H1 (cell line): Measurements from ENCODE around the gene HABP4. TPM values are rescaled to one million over a fixed set of nuclear protein-coding genes. Genes with fewer than 3 reads are reported as not detected.

ENCODE experiments used
- BACH1 ChIP-seq: IDR thresholded peaks from 2 replicates; pipeline ENCODE4 v1.6.1; 2012; ENCODE audit warnings: low read length, improper control_type of control experiment
- CHD7 ChIP-seq: fragments of 300-600 bp; sonication (generic); IDR thresholded peaks from 2 replicates; pipeline ENCODE4 v1.7.1; 2012; ENCODE audit warnings: low read length, moderate library complexity, mild to moderate bottlenecking, inconsistent platforms; ENCODE audit not compliant: insufficient replicate concordance
- KDM4A ChIP-seq: IDR thresholded peaks from one replicate; pipeline ENCODE4 v1.7.1; 2012; ENCODE audit warnings: low read depth, mild to moderate bottlenecking, moderate library complexity, low read length, inconsistent platforms; ENCODE audit not compliant: severe bottlenecking
- MAFK ChIP-seq: IDR thresholded peaks from 2 replicates; pipeline ENCODE4 v1.6.1; 2012; ENCODE audit warnings: low read depth, mild to moderate bottlenecking, improper control_type of control experiment, low read length
- POLR2AphosphoS5 ChIP-seq: IDR thresholded peaks from 2 replicates; pipeline ENCODE4 v1.6.1; 2011; ENCODE audit warnings: low read depth, low read length
- RAD21 ChIP-seq, 2 experiments: IDR thresholded peaks in 1 of 2; conservative IDR thresholded peaks in 1 of 2; 2 replicates each; pipeline ENCODE4 v1.6.1; 2011; ENCODE audit warnings: low read depth in 2 of 2, low read length in 2 of 2, improper control_type of control experiment in 1 of 2, inconsistent platforms in 1 of 2, mild to moderate bottlenecking in 1 of 2, moderate library complexity in 1 of 2
- RBBP5 ChIP-seq: IDR thresholded peaks from 2 replicates; pipeline ENCODE4 v1.7.1; 2012; ENCODE audit warnings: low read depth, mild to moderate bottlenecking, inconsistent platforms, low read length, moderate library complexity, borderline replicate concordance
- SIX5 ChIP-seq: IDR thresholded peaks from 2 replicates; pipeline ENCODE4 v1.6.1; 2011; ENCODE audit warnings: mild to moderate bottlenecking, low read depth, low read length
- SRF ChIP-seq: IDR thresholded peaks from 2 replicates; pipeline ENCODE4 v1.6.1; 2011; ENCODE audit warnings: mild to moderate bottlenecking, low read depth, low read length, moderate library complexity
- SUZ12 ChIP-seq: fragments of 200-600 bp; sonication (generic); IDR thresholded peaks from 2 replicates; pipeline ENCODE4 v1.6.1; 2012; ENCODE audit warnings: mild to moderate bottlenecking, inconsistent platforms, low read length, moderate library complexity, mixed read lengths
- TAF1 ChIP-seq: IDR thresholded peaks from 2 replicates; pipeline ENCODE4 v1.6.1; 2011; ENCODE audit warnings: mild to moderate bottlenecking, low read depth, low read length
- TEAD4 ChIP-seq: IDR thresholded peaks from 2 replicates; pipeline ENCODE4 v1.6.1; 2012; ENCODE audit warnings: low read depth, low read length, inconsistent platforms, mixed read lengths
- polyA plus RNA-seq, 7 experiments: library from polyadenylated mRNA; depleted of rRNA in 3 of 7; stranded (reverse) in 5 of 7; unstranded in 2 of 7; fragments of >200 nt in 5 of 7; fragments of 200-250 nt in 2 of 7; gene quantifications; 1 replicate in 5 of 7; 2 replicates in 1 of 7; 4 replicates in 1 of 7; pipeline versions ENCODE4 v1.2.1 to v1.2.3, GENCODE V29; 2011 to 2013; ENCODE audit warnings: missing spikeins in 2 of 7, mixed read lengths in 2 of 7
- total RNA-seq: library from RNA; stranded (reverse); fragmentation: NEBNext Ultra II Directional; extraction: Animal tissue kit (Norgen Biotek cat#: 25700); gene quantifications from 2 replicates; pipeline ENCODE4 v1.2.1, GENCODE V29; 2021

The HABP4 gene
- total and polyA plus RNA-seq, 2 of the 8 experiments (the other 6 are each of a cell fraction or from before 2014, with no cell fraction given), result 3.3 to 11.2 TPM

- no peak for TF ChIP-seq CHD7
- TF ChIP-seq BACH1, result no peak
- no peak for TF ChIP-seq SUZ12
- no peak for TF ChIP-seq MAFK
- no peak for TF ChIP-seq SIX5
- TF ChIP-seq RBBP5, result no peak
- TF ChIP-seq KDM4A, result no peak
- TF ChIP-seq POLR2AphosphoS5, result no peak
- no peak for TF ChIP-seq SRF
- no peak for TF ChIP-seq TAF1
- no peak for TF ChIP-seq RAD21 (IDR thresholded peaks at IDR 0.05 in 1 of 2, conservative IDR thresholded peaks at IDR 0.05 in 1 of 2; ENCODE audit: low read depth in 2 of 2, low read length in 2 of 2)
- TF ChIP-seq TEAD4, result no peak
Measured at GRCh38 chr9:96489482-96489979, 39.6 kb downstream of the HABP4 start (continued).
